Mucosa of descending colon (tissue), 3 donors: ENCODE results near the gene ACOT11. TPM values are rescaled to one million over a fixed set of nuclear protein-coding genes. Genes with fewer than 3 reads are reported as not detected.
"Not testable (repeated sequence)": the region's sequence is repeated elsewhere in the genome, so short reads cannot be mapped to it uniquely, and the experiment has no call there.

Experiments used
- ATAC-seq: fragments of 200-7000 bp; cut with Tn5 transposase; one replicate; pipeline ENCODE4 v1.9.1; 2020; ENCODE audit warnings: mild to moderate bottlenecking, moderate library complexity
- DNase-seq, 3 donors: peaks; one replicate each; pipeline ENCODE4 v3.0.0-alpha.2; 2020
- H3K36me3 ChIP-seq: fragments of 200-600 bp; one replicate; pipeline ENCODE4 v1.8.0; 2021; ENCODE audit warnings: low read depth, mild to moderate bottlenecking
- H3K4me1 ChIP-seq: fragments of 200-600 bp; one replicate; pipeline ENCODE4 v1.8.0; 2021; ENCODE audit warnings: low read depth, mild to moderate bottlenecking
- H3K4me3 ChIP-seq: fragments of 200-600 bp; one replicate; pipeline ENCODE4 v1.8.0; 2021; ENCODE audit warnings: mild to moderate bottlenecking
- H3K9me3 ChIP-seq: fragments of 200-600 bp; one replicate; pipeline ENCODE4 v1.8.0; 2021; ENCODE audit warnings: mild to moderate bottlenecking
- CTCF ChIP-seq: fragments of 200-600 bp; IDR thresholded peaks from one replicate; pipeline ENCODE4 v1.8.0; 2022; ENCODE audit warnings: antibody characterized with exemption, mild to moderate bottlenecking
- intact Hi-C, 2 donors: fragments of 100-400 bp; cut with DNase I in 1 of 2; cut with micrococcal nuclease in 1 of 2; formaldehyde crosslinking; loops; one replicate each; pipeline versions ENCODE4 v1.11.0 to v1.11.1; 2022; cut with DNase I, micrococcal nuclease
- total RNA-seq, 3 donors: library from RNA; stranded (reverse); fragmentation: NEBNext Ultra II Directional in 2 of 3; extraction: Animal tissue kit (Norgen Biotek cat#: 25700) in 2 of 3; gene quantifications; one replicate each; pipeline versions ENCODE4 v1.2.1 to v1.2.4, GENCODE V29; 2021 to 2023
- donor health status: DM: no; HTN: no; CAD: no; lungs with moderate emphysema.
- donor health status: DM: no; HTN: no; CAD: no.
- donor health status: DM: no; HTN: yes; CAD: no.

The ACOT11 gene
- total RNA-seq, 3 donors from 2014 or later, result 54.7 to 122 (median 62.2) TPM

GRCh38 chr1:54528613-54529012 is 19.4 kb upstream of the ACOT11 start:
- no peaks in the 10 kb centered on the region for H3K9me3 ChIP-seq
- H3K4me3 ChIP-seq, result no peak overlapping the region
- intact Hi-C loops, result no loop called here
- DNase-seq, result no peak
- H3K36me3 ChIP-seq, result no peaks in the 10 kb centered on the region
- no peak for TF ChIP-seq CTCF
- H3K4me1 ChIP-seq, result no peaks in the 10 kb centered on the region
- ATAC-seq, result no peak

DNA sequence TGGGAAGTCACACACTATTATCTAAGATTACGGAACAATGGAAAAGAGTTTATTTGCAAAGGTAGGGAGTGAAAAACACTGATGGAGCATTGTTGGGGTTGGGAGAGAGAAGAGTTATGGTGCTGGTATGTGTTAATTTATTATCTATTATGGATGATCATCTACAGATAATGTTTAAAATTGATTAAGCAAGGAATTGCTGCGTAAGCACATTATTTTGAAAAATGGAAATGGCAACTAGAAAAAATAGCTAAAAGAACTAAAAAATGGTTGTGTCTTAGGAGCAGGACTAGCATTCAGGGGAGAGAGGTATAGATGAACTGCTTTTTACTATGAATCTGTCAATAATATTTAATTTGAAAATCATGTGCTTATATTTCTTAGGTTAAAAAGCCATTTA is 16.0 kb upstream of the ACOT11 start:
- intact Hi-C loops, result no loop called here
- DNase-seq (no peak), ATAC-seq (no peak)
- H3K4me1 ChIP-seq, result no peaks in the 10 kb centered on the region
- no peaks in the 10 kb centered on the region for H3K9me3 ChIP-seq
- H3K36me3 ChIP-seq, result no peaks in the 10 kb centered on the region
- H3K4me3 ChIP-seq, result no peak overlapping the region
- TF ChIP-seq CTCF, result no peak

DNA sequence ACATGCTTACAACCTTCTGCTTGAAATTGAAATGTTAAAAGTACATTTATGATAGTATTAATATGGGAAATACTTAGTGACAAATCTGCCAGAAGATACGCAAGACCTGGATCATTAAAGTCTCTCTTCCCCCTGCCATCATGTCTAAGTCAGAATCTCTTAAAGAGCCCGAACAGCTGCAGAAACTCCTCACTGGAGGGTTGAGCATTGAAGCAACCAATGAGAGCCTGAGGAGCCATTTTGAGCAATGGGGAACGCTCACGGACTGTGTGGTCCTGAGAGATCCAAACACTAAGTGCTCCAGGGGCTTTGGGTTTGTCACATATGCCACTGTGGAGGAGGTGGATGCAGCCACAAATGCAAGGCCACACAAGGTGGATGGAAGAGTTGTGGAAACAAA is 11.4 kb upstream of the ACOT11 start:
- intact Hi-C loops, DNase-seq, ATAC-seq, H3K9me3 ChIP-seq, H3K4me3 ChIP-seq, H3K36me3 ChIP-seq, H3K4me1 ChIP-seq: not testable (repeated sequence)

- Histone ChIP-seq H3K36me3 (no peaks in the 10 kb centered on the region), H3K9me3 (no peaks in the 10 kb centered on the region), H3K4me3 (no peak overlapping the region), H3K4me1 (peaks cover 7% of the 10 kb centered on the region)
- no peak for ATAC-seq
- intact Hi-C loops, result no loop called here
- TF ChIP-seq CTCF, result no peak
- DNase-seq, result no peak
Measured at GRCh38 chr1:54537611-54538010, 10.4 kb upstream of the ACOT11 start.

GRCh38 chr1:54538538-54538937 is 9.5 kb upstream of the ACOT11 start:
- DNase-seq (no peak), ATAC-seq (no peak)
- Histone ChIP-seq H3K36me3 (no peaks in the 10 kb centered on the region), H3K9me3 (no peaks in the 10 kb centered on the region), H3K4me1 (peaks cover 14% of the 10 kb centered on the region), H3K4me3 (no peak overlapping the region)
- no peak for TF ChIP-seq CTCF
- intact Hi-C loops, result no loop called here

GRCh38 chr1:54540582-54541295 is 7.3 kb upstream of the ACOT11 start:
- Histone ChIP-seq H3K9me3 (no peaks in the 10 kb centered on the region), H3K4me1 (peaks cover 14% of the 10 kb centered on the region), H3K36me3 (no peaks in the 10 kb centered on the region), H3K4me3 (no peak overlapping the region)
- intact Hi-C loops, result no loop called here
- TF ChIP-seq CTCF, result no peak
- DNase-seq, result no peak
- ATAC-seq, result no peak
